Measurements from ENCODE around the gene PXK.

DNA sequence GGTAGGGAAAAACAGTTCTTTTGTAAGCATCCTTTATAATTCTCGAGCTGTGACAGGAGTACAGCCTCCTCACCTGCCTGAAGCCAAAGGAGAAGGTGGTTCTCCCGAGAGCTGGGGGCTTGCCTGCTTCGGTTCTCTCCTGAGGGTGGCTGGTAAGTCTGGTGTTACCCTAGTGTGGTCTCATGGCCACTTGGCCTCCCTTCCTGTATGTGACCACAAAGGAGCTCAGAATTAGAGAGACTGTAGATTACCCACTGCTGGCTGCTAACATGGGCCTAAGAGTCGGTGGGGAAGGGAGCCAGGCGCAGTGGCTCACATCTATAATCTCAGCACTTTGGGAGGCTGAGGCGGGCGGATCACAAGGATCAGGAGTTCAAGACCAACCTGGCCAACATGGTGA lies 88.3 kb downstream of the PXK start:
- TF ChIP-seq, protein P1, sequence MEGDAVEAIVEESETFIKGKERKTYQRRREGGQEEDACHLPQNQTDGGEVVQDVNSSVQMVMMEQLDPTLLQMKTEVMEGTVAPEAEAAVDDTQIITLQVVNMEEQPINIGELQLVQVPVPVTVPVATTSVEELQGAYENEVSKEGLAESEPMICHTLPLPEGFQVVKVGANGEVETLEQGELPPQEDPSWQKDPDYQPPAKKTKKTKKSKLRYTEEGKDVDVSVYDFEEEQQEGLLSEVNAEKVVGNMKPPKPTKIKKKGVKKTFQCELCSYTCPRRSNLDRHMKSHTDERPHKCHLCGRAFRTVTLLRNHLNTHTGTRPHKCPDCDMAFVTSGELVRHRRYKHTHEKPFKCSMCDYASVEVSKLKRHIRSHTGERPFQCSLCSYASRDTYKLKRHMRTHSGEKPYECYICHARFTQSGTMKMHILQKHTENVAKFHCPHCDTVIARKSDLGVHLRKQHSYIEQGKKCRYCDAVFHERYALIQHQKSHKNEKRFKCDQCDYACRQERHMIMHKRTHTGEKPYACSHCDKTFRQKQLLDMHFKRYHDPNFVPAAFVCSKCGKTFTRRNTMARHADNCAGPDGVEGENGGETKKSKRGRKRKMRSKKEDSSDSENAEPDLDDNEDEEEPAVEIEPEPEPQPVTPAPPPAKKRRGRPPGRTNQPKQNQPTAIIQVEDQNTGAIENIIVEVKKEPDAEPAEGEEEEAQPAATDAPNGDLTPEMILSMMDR (conservative IDR thresholded peaks at IDR 0.05): no peak
- no peak for TF ChIP-seq ZFX (IDR thresholded peaks at IDR 0.05)
